ENCODE measurements around the gene PPP1R14D.
"Not testable (repeated sequence)": the region's sequence is repeated elsewhere in the genome, so short reads cannot be mapped to it uniquely, and the experiment has no call there.

Gene PPP1R14D

GRCh38 chr15:40828447-40829036 is at the start of gene PPP1R14D:
Gene PPP1R14D (minus strand): TSS chr15:40828708. CDS start chr15:40828641, 67 bp downstream.
- DNase-seq (ENCODE audit: low read depth in 2 of 2), result no peak

- DNase-seq (ENCODE audit: low read depth in 2 of 2), result no peak
Measured at GRCh38 chr15:40877694-40878093, 49.2 kb upstream of the PPP1R14D start.

GRCh38 chr15:40875991-40876730 is 47.7 kb upstream of the PPP1R14D start:
- no peak for DNase-seq (ENCODE audit: low read depth in 2 of 2)

- DNase-seq (ENCODE audit: low read depth in 2 of 2), result peak in 1 of 2 donors; percentile 52
Measured at GRCh38 chr15:40873694-40874561, 45.4 kb upstream of the PPP1R14D start, which contains the start of gene RHOV. Gene RHOV (minus strand): TSS chr15:40874234. CDS start chr15:40874139, 95 bp downstream.

GRCh38 chr15:40872791-40873693 is 44.5 kb upstream of the PPP1R14D start:
- no peak for DNase-seq (ENCODE audit: low read depth in 2 of 2)

- no peak for DNase-seq (ENCODE audit: low read depth in 2 of 2)
Measured at GRCh38 chr15:40871749-40872617, 43.5 kb upstream of the PPP1R14D start.

- no peak for DNase-seq (ENCODE audit: low read depth in 2 of 2)
Measured at GRCh38 chr15:40870716-40871115, 42.2 kb upstream of the PPP1R14D start.

GRCh38 chr15:40869686-40870085 is 41.2 kb upstream of the PPP1R14D start:
- DNase-seq (ENCODE audit: low read depth in 2 of 2), result no peak

GRCh38 chr15:40867199-40867598 is 38.7 kb upstream of the PPP1R14D start:
- DNase-seq (ENCODE audit: low read depth in 2 of 2), result no peak

- DNase-seq (ENCODE audit: low read depth in 2 of 2), result no peak
Measured at GRCh38 chr15:40863660-40864270, 35.3 kb upstream of the PPP1R14D start.

GRCh38 chr15:40861147-40861546 is 32.6 kb upstream of the PPP1R14D start:
- not testable (repeated sequence) for DNase-seq (ENCODE audit: low read depth in 2 of 2)

- peak; percentile 76 to 86 for DNase-seq (ENCODE audit: low read depth in 2 of 2)
Measured at GRCh38 chr15:40859206-40859851, 30.8 kb upstream of the PPP1R14D start.

- no peak for DNase-seq (ENCODE audit: low read depth in 2 of 2)
Measured at GRCh38 chr15:40858706-40859105, 30.2 kb upstream of the PPP1R14D start.

GRCh38 chr15:40857601-40858341 is 29.3 kb upstream of the PPP1R14D start:
- peak; percentile 60 to 76 for DNase-seq (ENCODE audit: low read depth in 2 of 2)

GRCh38 chr15:40856746-40857145 is 28.2 kb upstream of the PPP1R14D start:
- no peak for DNase-seq (ENCODE audit: low read depth in 2 of 2)

GRCh38 chr15:40855706-40856234 is 27.3 kb upstream of the PPP1R14D start:
- DNase-seq (ENCODE audit: low read depth in 2 of 2), result no peak

GRCh38 chr15:40854161-40854560 is 25.7 kb upstream of the PPP1R14D start:
- no peak for DNase-seq (ENCODE audit: low read depth in 2 of 2)

- no peak for DNase-seq (ENCODE audit: low read depth in 2 of 2)
Measured at GRCh38 chr15:40853241-40853890, 24.9 kb upstream of the PPP1R14D start.

Measured in stimulated activated CD8-positive, alpha-beta memory T cell treated with anti-CD3 and anti-CD28 coated beads, Interleukin-2, amount 100 ng/mL, for 48 hours (primary cell).